GM18507 (cell line): ENCODE data around the gene GPR161.
A peak's percentile ranks its signal among the peaks of the same experiment; 100 is the strongest.
"Not testable (repeated sequence)": the region's sequence is repeated elsewhere in the genome, so short reads cannot be mapped to it uniquely, and the experiment has no call there.

Experiments used
- DNase-seq: peaks from one replicate; pipeline ENCODE4 v3.0.0; 2011; ENCODE audit warnings: low read depth; ENCODE audit not compliant: insufficient read length; ENCODE audit errors: extremely low spot score
- FAIRE-seq: peaks from 2 replicates; lab custom pipeline; 2011; peaks lifted over from hg19 to GRCh38; lab: Jason Lieb, UNC

Gene GPR161

DNA sequence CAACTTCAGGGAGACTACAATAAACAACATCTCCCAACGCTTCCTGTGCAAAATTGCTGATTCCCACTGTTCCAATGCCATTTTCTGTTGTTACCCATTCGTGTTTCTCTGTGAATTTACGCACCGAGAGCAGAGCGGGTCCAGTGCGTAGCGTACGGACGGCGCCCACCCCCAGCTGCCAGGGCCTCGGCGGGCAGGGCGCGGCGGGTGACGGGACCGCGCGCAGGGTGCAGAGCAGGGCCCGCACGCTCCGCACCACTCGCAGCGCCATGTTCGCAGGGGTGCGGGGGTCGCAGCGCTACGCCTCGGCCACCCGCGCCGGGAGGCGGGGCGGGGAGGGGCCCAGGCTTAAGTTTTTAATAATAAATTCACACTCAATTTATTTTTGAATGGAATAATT is 80.6 kb downstream of the GPR161 start:
- not testable (repeated sequence) for DNase-seq, FAIRE-seq

DNA sequence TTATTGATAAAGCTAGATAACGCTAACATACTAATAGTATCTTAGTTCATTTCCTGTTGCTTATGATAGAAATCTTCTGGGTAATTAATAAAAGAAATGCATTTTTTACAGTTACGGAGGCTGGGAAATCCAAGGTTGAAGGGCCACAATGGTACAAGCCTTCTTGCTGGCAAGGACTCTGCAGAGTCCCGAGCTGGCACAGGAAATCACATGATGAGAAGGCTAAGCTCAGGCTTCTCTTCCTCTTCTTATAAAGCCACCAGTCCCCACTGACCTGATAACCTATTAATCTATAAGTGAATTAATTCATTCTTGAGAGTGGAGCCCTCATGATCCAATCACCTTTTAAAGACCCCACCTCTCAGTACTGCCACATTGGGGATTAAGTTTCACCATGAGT is 82.6 kb downstream of the GPR161 start:
- FAIRE-seq (no peak), DNase-seq (no peak)

GRCh38 chr1:168053681-168054080 is 83.0 kb downstream of the GPR161 start:
- DNase-seq, result no peak
- no peak for FAIRE-seq

- no peak for FAIRE-seq
- no peak for DNase-seq
These were observed 85.8 kb downstream of the GPR161 start for GRCh38 chr1:168050880-168051279.

GRCh38 chr1:168050307-168050706 is 86.4 kb downstream of the GPR161 start:
- DNase-seq (no peak), FAIRE-seq (no peak)

GRCh38 chr1:168045311-168045710 is 91.4 kb downstream of the GPR161 start:
- FAIRE-seq, result no peak
- DNase-seq, result no peak

GRCh38 chr1:168042362-168042761 is 94.4 kb downstream of the GPR161 start:
- no peak for FAIRE-seq
- DNase-seq, result no peak

- peak; percentile 48 for FAIRE-seq
- DNase-seq, result no peak
These were observed 101.4 kb downstream of the GPR161 start for GRCh38 chr1:168035345-168035744.

DNA sequence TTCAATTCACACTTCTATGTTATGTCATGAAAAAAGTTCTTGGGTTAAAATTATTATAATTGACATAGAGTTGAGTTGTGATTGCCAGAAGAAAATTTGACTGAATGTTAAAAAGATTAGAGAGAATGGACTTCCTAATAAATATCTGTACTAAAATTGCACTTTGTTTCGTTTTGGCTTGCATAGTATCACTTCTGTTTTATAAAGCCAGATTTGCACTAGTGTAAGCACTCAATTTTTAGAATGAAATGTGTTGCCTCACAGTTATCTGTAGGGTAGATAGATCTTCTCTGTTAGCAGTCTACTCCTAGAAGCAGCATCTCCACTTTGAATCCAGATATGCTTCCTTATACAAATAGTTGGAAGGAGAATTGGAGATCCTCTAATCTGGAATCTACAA is 104.7 kb downstream of the GPR161 start:
- FAIRE-seq, result no peak
- DNase-seq, result no peak

- no peak for FAIRE-seq
- no peak for DNase-seq
These were observed 105.1 kb downstream of the GPR161 start for GRCh38 chr1:168031627-168032026.

DNA sequence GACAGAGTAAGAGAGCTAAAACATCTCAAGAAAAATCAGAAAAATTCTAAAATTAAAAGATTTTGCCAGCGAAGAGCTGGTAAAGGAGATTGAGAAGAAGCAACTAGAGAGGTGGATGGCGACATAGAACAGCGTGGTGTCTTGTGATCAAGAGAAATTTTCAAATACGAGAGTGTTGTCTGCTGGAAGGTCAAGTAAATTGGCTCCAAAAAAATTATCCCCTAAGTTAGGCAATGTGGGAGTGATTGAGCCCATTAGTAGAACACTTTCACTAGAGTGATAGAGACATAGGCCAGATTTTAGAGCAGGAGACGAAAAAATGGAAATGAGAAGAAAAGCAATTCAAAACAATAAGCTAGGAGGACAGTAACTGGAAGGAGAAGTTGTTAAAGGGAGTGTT is 105.5 kb downstream of the GPR161 start:
- DNase-seq, result no peak
- FAIRE-seq, result no peak
